Measurements from ENCODE around the gene CDK5RAP1.

GRCh38 chr20:33407251-33407650 is 5.9 kb upstream of the CDK5RAP1 start:
- TF ChIP-seq CTCF (IDR thresholded peaks at IDR 0.05) (no peak), POLR2A (IDR thresholded peaks at IDR 0.05) (no peak), POLR2AphosphoS5 (IDR thresholded peaks at IDR 0.05) (no peak)
